OCI-LY7 (cell line): Measurements from ENCODE around the gene CAMSAP3. TPM values are rescaled to one million over a fixed set of nuclear protein-coding genes. Genes with fewer than 3 reads are reported as not detected.

Experiments
- BruUV-seq: library from RNA; stranded (reverse); fragments of 400-500 nt; replicated peaks from 2 replicates; lab custom pipeline; 2021; lab: Mats Ljungman, UMichigan
- CTCF ChIA-PET: fragments of 300-600 bp; sonication (Branson Sonifier 250); formaldehyde crosslinking; loops from one replicate; lab custom pipeline; 2022; ENCODE audit warnings: antibody characterized with exemption; ENCODE audit not compliant: unreplicated experiment; lab: Charles Lee
- POLR2A ChIA-PET: fragments of 300-600 bp; sonication (Branson Sonifier 250); formaldehyde crosslinking; loops from one replicate; lab custom pipeline; 2022; ENCODE audit warnings: antibody characterized with exemption; lab: Charles Lee
- DNase-seq: peaks from one replicate; pipeline ENCODE4 v3.0.0-alpha.2; 2015; ENCODE audit warnings: low spot score
- H2AFZ ChIP-seq: fragments of 200-600 bp; sonication (generic), shearing (Covaris generic); 2 replicates; pipeline ENCODE4 v1.6.1; 2014; ENCODE audit warnings: mild to moderate bottlenecking, antibody characterized with exemption, low read length, moderate library complexity
- H3K27ac ChIP-seq: fragments of 200-600 bp; sonication (generic); 2 replicates; pipeline ENCODE4 v1.5.1; 2014; ENCODE audit warnings: mixed run types, low read depth, mild to moderate bottlenecking, moderate library complexity, low read length, inconsistent platforms; ENCODE audit not compliant: poor library complexity, severe bottlenecking
- H3K36me3 ChIP-seq: fragments of 200-600 bp; sonication (generic); 2 replicates; pipeline ENCODE4 v1.6.1; 2014; ENCODE audit warnings: mild to moderate bottlenecking, antibody characterized with exemption, low read length, moderate library complexity, mixed read lengths; ENCODE audit not compliant: insufficient read depth
- H3K4me1 ChIP-seq: fragments of 200-600 bp; sonication (generic); 2 replicates; pipeline ENCODE4 v1.5.1; 2014; ENCODE audit warnings: mild to moderate bottlenecking, low read length; ENCODE audit not compliant: insufficient read depth, poor library complexity, severe bottlenecking
- H3K4me2 ChIP-seq: fragments of 200-600 bp; sonication (generic); 2 replicates; pipeline ENCODE4 v1.6.1; 2014; ENCODE audit warnings: mild to moderate bottlenecking, low read length
- H3K4me3 ChIP-seq: fragments of 200-600 bp; sonication (generic); 2 replicates; pipeline ENCODE4 v1.5.1; 2014; ENCODE audit warnings: mild to moderate bottlenecking, low read depth, low read length; ENCODE audit not compliant: poor library complexity, severe bottlenecking
- H3K79me2 ChIP-seq: fragments of 200-600 bp; sonication (generic); 2 replicates; pipeline ENCODE4 v1.6.1; 2016; ENCODE audit warnings: low read depth, mild to moderate bottlenecking, low read length, moderate library complexity, mixed read lengths; ENCODE audit not compliant: insufficient read depth
- H3K9me2 ChIP-seq: fragments of 200-600 bp; sonication (generic); 2 replicates; pipeline ENCODE4 v1.6.1; 2016; ENCODE audit warnings: mild to moderate bottlenecking, low read length, mixed read lengths; ENCODE audit not compliant: insufficient read depth
- H3K9me3 ChIP-seq: fragments of 200-600 bp; sonication (generic); 2 replicates; pipeline ENCODE4 v1.6.1; 2014; ENCODE audit warnings: mild to moderate bottlenecking, mixed run types, low read length, mixed read lengths
- H4K20me1 ChIP-seq: fragments of 200-600 bp; sonication (generic); 2 replicates; pipeline ENCODE4 v1.6.1; 2014; ENCODE audit warnings: mild to moderate bottlenecking, antibody characterized with exemption, low read length, moderate library complexity, mixed read lengths; ENCODE audit not compliant: insufficient read depth
- CTCF ChIP-seq: fragments of 200-600 bp; sonication (generic); conservative IDR thresholded peaks from 2 replicates; pipeline ENCODE4 v1.5.1; 2014; ENCODE audit warnings: mild to moderate bottlenecking, antibody characterized with exemption, low read length, moderate library complexity, mixed read lengths
- EZH2phosphoT487 ChIP-seq: fragments of 200-600 bp; sonication (generic); IDR thresholded peaks from 2 replicates; pipeline ENCODE4 v1.6.1; 2018; ENCODE audit warnings: low read depth, borderline replicate concordance, mild to moderate bottlenecking, mixed run types, antibody characterized with exemption, low read length, moderate library complexity, mixed read lengths
- intact Hi-C: fragments of 100-400 bp; cut with micrococcal nuclease; formaldehyde crosslinking; loops from one replicate; pipeline ENCODE4 v1.10.0; 2022; ENCODE audit not compliant: unreplicated experiment
- total RNA-seq, 2 experiments: library from RNA; depleted of rRNA in 1 of 2; stranded (reverse); fragments of >200 nt in 1 of 2; shearing (Covaris generic) in 1 of 2; gene quantifications; 2 replicates each; pipeline ENCODE4 v1.2.3, GENCODE V29; 2014 to 2022

Gene CAMSAP3
- total RNA-seq, 2 experiments from 2014 or later: 1.6 to 1.9 TPM

DNA sequence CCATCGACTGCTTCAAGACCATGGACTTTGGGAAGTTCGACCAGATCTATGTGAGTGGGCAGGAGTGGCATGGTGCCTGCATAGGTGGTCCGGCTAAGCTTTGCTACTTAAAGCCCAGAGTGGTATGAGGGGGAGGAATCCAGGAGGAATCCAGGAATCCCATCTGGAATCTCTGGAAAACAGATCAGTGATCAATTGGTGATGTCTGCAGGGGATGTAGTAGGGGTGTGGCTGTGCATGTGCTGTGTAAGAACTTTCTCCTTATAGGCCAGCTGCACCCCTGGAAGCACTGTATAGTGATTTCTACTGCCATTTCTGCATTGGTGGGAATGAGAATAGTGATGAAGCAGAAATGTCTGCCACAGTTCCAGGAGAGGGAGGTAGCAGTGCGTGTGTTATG, 36.6 kb upstream of the CAMSAP3 start:
- Histone ChIP-seq H4K20me1 (no peaks in the 10 kb centered on the region), H2AFZ (no peak overlapping the region), H3K4me3 (no peak overlapping the region), H3K79me2 (no peaks in the 10 kb centered on the region), H3K36me3 (peaks cover 47% of the 10 kb centered on the region), H3K27ac (no peak overlapping the region), H3K4me1 (no peaks in the 10 kb centered on the region), H3K4me2 (no peak overlapping the region), H3K9me3 (no peaks in the 10 kb centered on the region), H3K9me2 (no peaks in the 10 kb centered on the region)
- DNase-seq: no peak
- TF ChIP-seq CTCF (no peak), EZH2phosphoT487 (no peak)
- ChIA-PET CTCF (no interaction called here), POLR2A (no interaction called here)
- intact Hi-C loops: no loop called here
- BruUV-seq: no TSS peak

DNA sequence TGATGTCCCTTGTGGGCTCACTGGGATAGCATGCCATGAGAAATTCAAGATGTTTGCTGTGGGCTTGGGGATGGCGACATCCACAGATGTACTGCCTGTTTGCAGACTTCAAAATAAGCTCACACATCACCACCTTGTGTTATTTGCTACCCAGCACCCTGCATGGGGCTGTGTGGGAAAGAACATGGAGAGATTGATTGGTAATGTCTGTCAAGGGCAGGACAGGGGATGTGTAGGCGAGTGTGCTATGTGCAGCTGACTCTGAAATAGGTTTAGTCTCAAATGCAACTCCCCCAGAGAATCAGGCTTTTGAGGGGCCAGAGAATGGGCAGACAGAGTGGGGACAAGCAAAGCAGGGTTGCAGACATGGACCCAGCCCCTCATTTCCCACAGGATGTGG, 35.4 kb upstream of the CAMSAP3 start:
- POLR2A ChIA-PET: no interaction called here
- Histone ChIP-seq H2AFZ (no peak overlapping the region), H3K4me3 (no peak overlapping the region), H3K79me2 (no peaks in the 10 kb centered on the region), H3K36me3 (peaks cover 37% of the 10 kb centered on the region), H4K20me1 (no peaks in the 10 kb centered on the region), H3K4me1 (no peaks in the 10 kb centered on the region), H3K9me3 (no peaks in the 10 kb centered on the region), H3K9me2 (no peaks in the 10 kb centered on the region), H3K27ac (no peak overlapping the region), H3K4me2 (no peak overlapping the region)
- intact Hi-C loops: no loop called here
- no TSS peak for BruUV-seq
- TF ChIP-seq CTCF (no peak), EZH2phosphoT487 (no peak)
- no peak for DNase-seq
- CTCF ChIA-PET: no interaction called here

- Histone ChIP-seq H3K79me2 (no peaks in the 10 kb centered on the region), H3K4me3 (no peak overlapping the region), H3K9me2 (no peaks in the 10 kb centered on the region), H3K4me2 (no peak overlapping the region), H3K27ac (no peak overlapping the region), H3K9me3 (no peaks in the 10 kb centered on the region), H2AFZ (no peak overlapping the region), H4K20me1 (no peaks in the 10 kb centered on the region), H3K4me1 (no peaks in the 10 kb centered on the region), H3K36me3 (peaks cover 29% of the 10 kb centered on the region)
- POLR2A ChIA-PET: no interaction called here
- intact Hi-C loops: no loop called here
- CTCF ChIA-PET: no interaction called here
- BruUV-seq: no TSS peak
- DNase-seq: no peak
- no peak for TF ChIP-seq CTCF
- TF ChIP-seq EZH2phosphoT487: no peak
Measured at GRCh38 chr19:7561325-7561724, 34.3 kb upstream of the CAMSAP3 start.
